Measurements from ENCODE around the gene AKR1E2. TPM values are rescaled to one million over a fixed set of nuclear protein-coding genes. Genes with fewer than 3 reads are reported as not detected.

The AKR1E2 gene
- total and polyA plus RNA-seq, 2 of the 8 experiments (the other 6 are each of a cell fraction or from before 2014, with no cell fraction given), result 2.6 to 3.5 TPM

GRCh38 chr10:4849042-4849402, 23.0 kb downstream of the AKR1E2 start:
- FAIRE-seq (no peak), DNase-seq (ENCODE audit: low read depth in 1 of 2, low spot score in 2 of 2) (no peak)
- Histone ChIP-seq H2BK15ac (ENCODE audit: low read length) (peak overlapping the region; percentile 47; the same call in 1 of the 2 replicates), H3K9ac (replicated peaks in 1 of 4; ENCODE audit: extremely low read depth in 1 of 4, low read depth in 3 of 4, low read length in 3 of 4) (no peak overlapping the region), H2BK12ac (ENCODE audit: low read depth, low read length) (no peak overlapping the region), H3K23me2 (ENCODE audit: low read depth, low read length) (no peaks in the 10 kb centered on the region), H3K79me2 (ENCODE audit: control insufficient read depth in 1 of 2, insufficient read depth in 2 of 2, low read length in 2 of 2) (no peaks in the 10 kb centered on the region), H2BK120ac (replicated peaks; ENCODE audit: low read depth, low read length) (no peak overlapping the region), H3K4me2 (ENCODE audit: insufficient read depth in 1 of 2, low read depth in 2 of 2, low read length in 2 of 2) (no peak overlapping the region), H2AK5ac (ENCODE audit: low read depth, low read length) (no peak overlapping the region), H3K4me3 (ENCODE audit: extremely low read depth in 1 of 4, insufficient read depth in 2 of 4, low read depth in 3 of 4, low read length in 4 of 4) (no peak overlapping the region), H3K4ac (replicated peaks; ENCODE audit: insufficient read length, low read depth, low read length) (no peak overlapping the region), H2AFZ (ENCODE audit: low read length) (peak overlapping the region; percentile 99; the same call in 1 of the 2 replicates), H3K27ac (ENCODE audit: low read depth, low read length) (no peak overlapping the region), H4K20me1 (replicated peaks in 1 of 2; ENCODE audit: control insufficient read depth in 1 of 2, insufficient read depth in 2 of 2, low read length in 2 of 2) (no peaks in the 10 kb centered on the region), H3K9me3 (ENCODE audit: insufficient read depth in 2 of 2, low read depth in 1 of 2, low read length in 1 of 2) (peaks cover 0 to 9% of the 10 kb centered on the region in 2 experiments; a peak in 1 of 4 replicates), H2BK20ac (ENCODE audit: low read length) (no peak overlapping the region), H3K56ac (replicated peaks; ENCODE audit: insufficient read length, low read depth, low read length) (no peak overlapping the region), H3K14ac (ENCODE audit: insufficient read length) (no peak overlapping the region), H3K36me3 (ENCODE audit: control insufficient read depth in 2 of 4, insufficient read depth in 4 of 4, low read length in 3 of 4) (no peaks in the 10 kb centered on the region), H2BK5ac (ENCODE audit: low read depth, low read length) (no peak overlapping the region), H3K79me1 (ENCODE audit: low read depth, low read length) (no peaks in the 10 kb centered on the region), H4K5ac (ENCODE audit: insufficient read length, low read depth, low read length) (no peak overlapping the region), H3K18ac (ENCODE audit: extremely low read depth, low read length) (no peak overlapping the region), H3K23ac (ENCODE audit: insufficient read length) (no peak overlapping the region), H3K4me1 (replicated peaks in 1 of 4; ENCODE audit: control insufficient read depth in 3 of 4, insufficient read depth in 4 of 4, low read length in 3 of 4) (peaks cover 0 to 3% (median 2%) of the 10 kb centered on the region in 4 experiments; a peak in 4 of 7 replicates), H3K27me3 (replicated peaks in 1 of 4; ENCODE audit: control insufficient read depth in 3 of 4, extremely low read depth in 1 of 4, insufficient read depth in 3 of 4, low read length in 3 of 4) (0 out of 7 replicates have a peak, but pooled peaks cover 0 to 3% (median 0%) of the 10 kb centered on the region in 4 experiments), H4K8ac (ENCODE audit: extremely low read depth, insufficient read depth, low read length) (no peak overlapping the region), H4K91ac (replicated peaks; ENCODE audit: insufficient read length, low read length) (no peak overlapping the region)
- ChIA-PET CTCF (ENCODE audit: partially characterized antibody) (interaction anchor here (0.6 to 6.6 kb wide), 53 partner anchors 11 to 594 kb away, joined by 3 to 86 read pairs (median 5); partner anchors contain the start of gene AKR1C3), POLR2A (ENCODE audit: partially characterized antibody) (interaction anchor here (0.9 kb wide), 1 partner anchor 583 kb away, joined by 4 read pairs; no protein-coding TSS in a partner anchor)
- WGBS, 2 experiments (ENCODE audit: extremely low coverage in 1 of 2, insufficient coverage in 1 of 2, insufficient read length in 1 of 2, insufficient replicate concordance in 2 of 2, low coverage in 1 of 2, low lambda C conversion rate in 2 of 2, missing lambda C conversion rate in 1 of 2), result 93% methylated on average over 5 of the region's 5 CpGs; no CpG with 5 or more reads in 1 of the 2 experiments
- TF ChIP-seq SRF (IDR thresholded peaks at IDR 0.05; ENCODE audit: low read depth, low read length) (no peak), EGR1 (IDR thresholded peaks at IDR 0.05; ENCODE audit: borderline replicate concordance, low read depth, low read length) (no peak), ATF3 (IDR thresholded peaks at IDR 0.05; ENCODE audit: insufficient read depth, low read depth, low read length) (no peak), RAD21 (IDR thresholded peaks at IDR 0.05 in 1 of 2, conservative IDR thresholded peaks at IDR 0.05 in 1 of 2; ENCODE audit: low read depth in 2 of 2, low read length in 2 of 2) (no peak), USF2 (IDR thresholded peaks at IDR 0.05; ENCODE audit: low read length) (no peak), E2F6 (IDR thresholded peaks at IDR 0.05) (no peak), CHD2 (IDR thresholded peaks at IDR 0.05; ENCODE audit: low read length) (no peak), TBP (IDR thresholded peaks at IDR 0.05; ENCODE audit: low read depth, low read length) (no peak), EP300 (IDR thresholded peaks at IDR 0.05; ENCODE audit: borderline replicate concordance in 1 of 2, low read depth in 2 of 2, low read length in 2 of 2) (no peak), RXRA (IDR thresholded peaks at IDR 0.05; ENCODE audit: insufficient read depth, low read depth, low read length) (no peak), TEAD4 (IDR thresholded peaks at IDR 0.05; ENCODE audit: low read depth, low read length) (no peak)
